NCI-H1436 treated with DMSO at 0.1 percent for 48 hours (cell line): ENCODE results near the gene RNF182.
"Not testable (repeated sequence)": the region's sequence is repeated elsewhere in the genome, so short reads cannot be mapped to it uniquely, and the experiment has no call there.

ENCODE experiments used
- DNase-seq: peaks from one replicate; lab custom pipeline; 2025; lab: John Stamatoyannopoulos, UW

RNF182 gene

DNA sequence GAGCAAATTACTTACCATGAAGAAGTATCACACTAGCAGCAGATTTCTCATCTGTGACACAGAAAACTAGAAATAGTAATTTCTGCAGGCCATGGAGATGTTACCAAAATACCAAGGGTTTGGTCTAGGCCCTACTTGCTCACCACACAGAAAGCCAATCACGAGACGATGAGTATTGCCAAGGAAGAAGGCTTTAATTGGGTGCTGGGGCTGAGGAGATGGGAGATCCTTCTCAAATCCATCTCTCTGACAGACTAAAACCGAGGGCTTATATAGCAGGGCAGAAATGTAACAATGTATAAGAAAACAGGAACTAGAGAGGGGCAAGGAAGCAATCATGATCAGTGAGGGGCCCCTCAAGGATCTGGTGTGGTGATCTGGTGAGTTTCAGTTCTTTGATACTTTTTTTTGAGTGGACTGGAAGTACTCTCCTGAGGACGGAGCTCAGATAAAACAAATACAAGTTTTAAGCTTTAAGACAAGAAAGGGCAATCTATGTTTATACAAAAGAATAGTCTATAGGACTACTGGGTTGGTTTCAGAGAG is 40.9 kb downstream of the RNF182 start:
- no peak for DNase-seq

DNA sequence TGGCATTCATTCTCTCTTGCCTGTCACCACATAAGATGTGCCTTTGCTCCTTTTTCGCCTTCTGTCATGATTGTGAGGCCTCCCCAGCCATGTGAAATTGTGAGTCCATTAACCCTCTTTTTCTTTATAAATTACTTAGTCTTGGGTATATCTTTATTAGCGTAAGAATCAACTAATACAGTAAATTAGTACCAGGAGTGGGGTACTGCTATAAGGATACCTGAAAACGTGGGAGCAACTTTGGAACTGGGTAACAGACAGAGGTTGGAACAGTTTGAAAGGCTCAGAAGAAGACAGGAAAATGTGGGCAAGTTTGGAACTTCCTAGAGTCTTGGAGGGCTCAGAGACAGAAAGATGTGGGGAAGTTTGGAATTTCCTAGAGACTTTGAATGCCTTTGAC is 46.6 kb downstream of the RNF182 start:
- no peak for DNase-seq

DNA sequence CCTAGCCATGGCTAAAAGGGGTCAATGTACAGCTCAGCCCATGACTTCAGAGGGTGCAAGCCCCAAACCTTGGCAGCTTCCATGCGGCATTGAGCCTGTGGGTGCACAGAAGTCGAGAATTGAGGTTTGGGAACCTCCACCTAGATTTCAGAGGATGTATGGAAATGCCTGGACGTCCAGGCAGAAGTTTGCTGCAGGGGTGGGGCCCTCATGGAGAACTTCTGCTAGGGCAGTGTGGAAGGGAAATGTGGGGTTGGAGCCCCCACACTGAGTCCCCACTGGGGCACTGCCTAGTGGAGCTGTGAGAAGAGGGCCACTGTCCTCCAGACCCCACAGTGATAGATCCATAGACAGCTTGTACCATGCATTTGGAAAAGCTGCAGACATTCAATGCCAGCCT is 47.9 kb downstream of the RNF182 start:
- DNase-seq: not testable (repeated sequence)

DNA sequence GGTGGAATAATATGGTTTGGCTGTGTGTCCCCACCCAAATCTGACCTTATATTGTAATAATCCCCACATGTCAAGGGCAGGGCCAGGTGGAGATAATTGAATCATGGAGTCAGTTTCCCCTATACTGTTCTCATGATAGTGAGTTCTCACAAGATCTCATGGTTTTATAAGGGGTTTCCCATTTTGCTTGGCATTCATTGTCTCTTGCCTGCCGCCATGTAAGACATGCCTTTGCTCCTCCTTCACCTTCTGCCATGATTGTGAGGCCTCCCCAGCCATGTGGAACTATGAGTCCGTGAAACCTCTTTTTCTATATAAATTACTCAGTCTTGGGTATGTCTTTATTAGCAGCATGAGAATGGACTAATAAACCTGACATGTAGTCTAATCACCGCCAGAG is 48.7 kb downstream of the RNF182 start:
- not testable (repeated sequence) for DNase-seq

DNA sequence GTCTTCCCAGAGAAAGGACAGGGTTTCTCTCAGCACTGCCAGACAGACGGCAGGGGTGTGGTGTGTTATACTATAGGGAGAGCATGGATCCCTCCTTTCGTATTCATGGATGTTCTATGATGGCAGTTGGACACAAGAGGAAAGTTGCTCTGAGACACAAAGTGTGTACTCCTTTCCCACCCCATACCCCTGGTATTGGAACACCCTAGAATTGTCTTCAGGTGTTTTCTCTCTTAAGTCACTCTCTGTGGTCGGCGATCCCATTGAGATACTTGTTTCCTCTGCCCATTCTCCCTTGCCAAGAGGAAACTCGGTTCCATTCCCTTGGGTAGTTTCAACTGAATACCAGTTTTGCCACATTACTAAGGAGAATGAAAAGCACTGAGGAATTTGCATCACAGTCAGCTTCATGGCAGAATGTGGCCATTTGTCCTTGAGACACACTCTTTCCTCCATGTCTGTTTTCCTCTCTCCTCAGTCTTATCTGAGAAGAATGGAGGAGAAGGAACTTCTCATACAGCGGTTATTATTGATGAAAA is 53.4 kb downstream of the RNF182 start:
- DNase-seq: no peak

DNA sequence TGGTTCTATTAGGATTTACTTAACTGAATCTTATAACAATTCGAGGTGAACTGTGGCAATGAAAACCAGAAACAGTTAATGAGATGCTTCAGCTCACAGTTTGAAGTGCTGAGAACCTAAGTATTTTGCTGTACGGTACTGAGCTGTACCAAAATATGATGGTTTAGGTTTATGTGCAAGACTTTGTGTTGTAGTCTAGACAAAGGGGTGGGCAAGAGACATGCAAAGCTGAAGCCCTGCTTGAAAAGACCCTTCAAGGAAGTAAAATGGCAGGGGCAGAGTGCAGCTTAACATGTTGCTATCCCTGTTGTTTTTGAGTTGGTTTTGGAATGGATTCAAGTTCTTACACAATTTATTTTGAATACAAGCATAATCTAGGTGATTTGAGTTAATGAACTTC is 54.0 kb downstream of the RNF182 start:
- DNase-seq: no peak

DNA sequence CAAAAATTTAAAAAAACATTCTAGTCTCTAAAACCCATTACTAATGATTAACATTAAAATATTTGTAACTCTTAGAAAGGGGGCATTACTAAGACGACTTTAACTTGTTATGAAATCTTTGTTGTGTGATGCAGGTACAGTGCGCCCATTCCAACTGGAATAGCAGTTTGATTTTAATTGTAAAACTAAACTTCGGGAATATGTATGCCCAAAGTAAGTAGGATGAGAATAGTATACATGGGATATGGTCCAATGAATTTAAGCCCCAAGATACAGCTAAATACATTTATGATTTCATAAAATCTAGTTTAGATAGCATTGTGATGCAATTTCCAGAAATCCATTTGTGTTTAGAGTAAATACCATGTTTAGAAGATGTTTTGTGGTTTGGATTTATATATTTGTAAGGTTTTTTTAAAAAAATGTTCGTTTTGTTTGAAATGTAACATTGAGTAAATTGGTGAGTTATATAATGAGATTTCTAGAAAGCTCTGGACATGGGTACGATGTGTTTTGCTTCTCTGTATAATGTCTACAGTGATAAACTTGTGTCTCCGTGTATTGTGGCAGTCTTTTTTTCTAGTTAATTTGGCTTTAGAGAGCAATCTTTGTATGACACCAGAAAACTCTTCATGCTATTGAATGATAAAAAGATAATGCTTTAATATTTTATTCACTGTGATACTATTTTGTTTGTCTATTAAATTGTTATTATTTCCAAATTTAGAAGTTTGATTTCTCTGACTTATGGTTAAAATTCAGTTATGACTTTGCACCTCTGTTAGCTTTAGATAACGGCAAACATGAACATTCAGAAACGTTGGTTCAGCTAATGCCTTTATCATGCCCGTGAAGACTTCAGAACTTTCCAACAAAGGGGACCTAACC is 54.8 kb downstream of the RNF182 start:
- no peak for DNase-seq

DNA sequence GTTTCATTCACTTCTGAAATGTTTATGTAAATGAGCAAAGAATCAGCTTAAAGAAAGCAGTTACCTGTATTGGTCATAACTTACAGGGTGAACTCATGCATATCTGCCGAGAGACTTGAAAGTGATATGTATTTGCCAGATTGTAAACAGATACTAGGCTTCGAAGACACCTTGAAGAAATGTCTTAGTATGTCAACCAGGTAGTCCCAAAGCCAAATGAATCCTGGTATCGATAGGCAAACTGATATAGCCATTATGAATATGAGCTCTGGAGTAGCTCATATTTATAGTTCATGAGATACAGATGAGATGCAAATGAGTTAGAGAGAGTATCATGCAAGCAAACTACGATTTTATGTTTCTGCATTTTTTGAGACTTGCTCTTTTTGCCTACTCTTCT is 55.8 kb downstream of the RNF182 start:
- no peak for DNase-seq

DNA sequence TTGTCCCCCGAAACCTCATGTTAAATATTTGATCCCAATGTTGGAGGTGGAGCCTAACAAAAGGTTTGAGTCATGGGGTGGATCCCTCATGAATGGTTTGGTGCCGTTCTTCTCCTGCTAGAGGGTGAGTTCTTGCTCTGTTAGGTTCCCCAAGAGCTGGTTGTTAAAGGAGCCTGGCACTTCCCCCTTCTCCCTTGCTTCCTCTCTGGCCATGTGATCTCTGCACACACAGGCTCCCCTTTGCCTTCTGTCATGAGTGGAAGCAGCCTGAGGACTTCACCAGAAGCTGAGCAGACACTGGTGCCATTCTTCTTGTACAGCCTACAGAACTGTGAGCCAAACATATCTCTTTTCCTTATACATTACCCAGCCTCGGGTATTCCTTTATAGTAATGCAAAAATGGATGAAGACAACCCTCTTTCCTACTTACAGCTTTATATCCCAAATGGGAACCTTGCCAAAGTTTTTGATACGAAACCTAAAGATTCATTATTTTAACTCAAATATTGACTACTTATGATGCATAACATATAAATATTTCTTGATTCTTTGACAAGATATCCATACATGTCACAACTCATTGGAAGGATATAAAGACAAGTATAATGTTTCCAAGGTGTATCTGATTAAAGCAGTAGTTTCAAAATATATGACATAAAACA is 61.0 kb downstream of the RNF182 start:
- no peak for DNase-seq

DNA sequence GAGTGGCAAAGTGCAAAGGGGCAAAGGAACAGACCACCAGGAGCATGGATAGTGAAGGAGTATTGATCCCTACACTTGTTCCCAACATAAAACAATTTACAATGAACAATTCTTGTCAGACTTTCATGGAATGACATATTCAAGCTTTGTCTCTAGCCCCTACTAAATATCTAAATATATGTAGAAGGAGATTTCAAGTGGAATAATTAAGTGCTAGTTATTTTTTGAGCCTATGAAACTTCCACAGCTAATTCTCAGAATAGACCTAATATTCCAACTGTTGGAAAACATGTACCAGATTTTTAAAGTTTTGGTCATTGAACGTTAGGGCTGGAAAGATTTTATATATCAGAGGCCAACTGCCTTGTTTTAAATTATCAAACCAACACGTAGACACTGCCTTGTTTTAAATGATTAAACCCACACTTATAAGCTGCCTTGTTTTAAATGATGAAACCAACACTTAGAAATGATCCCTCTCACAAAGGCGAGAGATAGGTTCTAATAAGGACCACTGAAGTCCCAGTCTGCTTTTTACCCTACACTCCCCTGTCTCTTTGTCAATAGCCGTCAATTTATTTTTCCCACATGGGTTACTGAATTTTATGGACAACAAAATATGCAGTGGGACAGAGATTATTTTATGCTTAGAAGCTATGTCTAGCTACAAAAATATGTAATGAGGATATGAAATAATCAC is 62.1 kb downstream of the RNF182 start:
- DNase-seq: no peak

DNA sequence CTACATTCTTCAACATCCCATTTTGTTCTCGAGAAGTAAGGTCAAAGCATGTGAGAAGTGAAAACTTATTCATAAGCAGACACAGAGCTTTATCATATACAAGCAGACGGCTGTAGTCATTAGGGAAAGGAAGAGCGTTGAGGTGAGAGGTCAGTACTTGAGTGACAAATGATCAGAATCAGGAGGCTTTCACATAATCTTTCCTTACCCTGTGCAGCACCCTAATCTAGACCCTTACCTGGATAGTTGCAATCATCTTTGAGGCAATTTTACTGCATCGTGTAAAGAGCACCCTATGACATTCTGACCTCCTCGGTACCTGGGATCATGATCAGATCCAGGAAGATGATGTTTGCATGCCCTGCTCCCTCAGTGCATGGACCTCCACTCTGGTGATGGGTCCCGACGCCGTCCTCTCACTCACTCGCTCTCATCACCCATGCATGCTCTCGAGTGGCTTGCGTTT is 62.7 kb downstream of the RNF182 start:
- DNase-seq: no peak

DNA sequence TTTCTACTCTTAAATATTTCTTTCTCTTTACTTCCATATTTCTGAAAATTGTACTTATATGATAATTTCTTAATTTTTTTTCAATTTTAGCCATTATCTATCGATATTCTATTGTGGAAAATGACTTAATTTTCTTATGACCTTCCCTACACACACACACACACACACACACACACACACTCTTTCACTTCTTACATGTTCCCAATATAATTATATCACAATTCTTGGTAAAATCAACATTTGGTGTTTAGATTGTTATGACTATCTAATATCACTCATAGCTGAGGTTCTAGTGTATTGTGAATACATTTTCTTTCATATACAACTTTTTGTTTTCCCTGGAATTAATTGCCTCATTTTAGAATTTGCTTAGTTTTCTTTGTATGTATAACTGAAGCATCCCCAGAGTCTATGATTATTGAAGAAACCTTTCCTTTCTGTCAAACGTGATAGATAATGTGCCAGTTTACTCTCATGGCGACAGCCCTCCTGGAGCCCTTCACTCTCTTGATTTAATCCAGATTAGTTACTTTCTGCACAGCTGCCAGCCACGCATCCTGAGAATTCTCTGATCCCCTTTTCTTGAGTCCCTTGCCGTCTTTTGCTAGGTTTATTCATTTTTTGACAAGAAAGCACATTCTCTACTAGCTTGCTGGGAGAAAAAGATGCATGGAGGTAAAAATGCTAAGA is 63.4 kb downstream of the RNF182 start:
- no peak for DNase-seq

DNA sequence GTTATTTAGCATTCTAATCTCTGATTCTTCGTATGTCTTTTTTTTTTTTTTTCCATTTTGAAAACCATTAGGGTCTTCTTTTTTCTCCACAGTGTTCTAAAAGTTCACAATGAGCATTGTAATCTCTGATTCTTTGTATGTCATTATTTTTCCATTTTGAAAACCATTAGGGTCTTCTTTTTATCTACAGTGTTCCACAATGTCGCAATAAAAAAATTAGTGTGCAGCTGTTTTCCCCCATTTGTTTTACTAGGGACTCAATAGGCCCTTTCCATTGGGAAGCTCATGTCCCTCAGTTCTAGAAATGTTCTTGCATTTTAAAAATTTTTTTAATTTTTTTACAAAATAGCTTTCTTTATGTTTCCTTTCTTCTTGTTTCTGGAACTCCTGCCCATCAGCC is 64.2 kb downstream of the RNF182 start:
- DNase-seq: no peak

DNA sequence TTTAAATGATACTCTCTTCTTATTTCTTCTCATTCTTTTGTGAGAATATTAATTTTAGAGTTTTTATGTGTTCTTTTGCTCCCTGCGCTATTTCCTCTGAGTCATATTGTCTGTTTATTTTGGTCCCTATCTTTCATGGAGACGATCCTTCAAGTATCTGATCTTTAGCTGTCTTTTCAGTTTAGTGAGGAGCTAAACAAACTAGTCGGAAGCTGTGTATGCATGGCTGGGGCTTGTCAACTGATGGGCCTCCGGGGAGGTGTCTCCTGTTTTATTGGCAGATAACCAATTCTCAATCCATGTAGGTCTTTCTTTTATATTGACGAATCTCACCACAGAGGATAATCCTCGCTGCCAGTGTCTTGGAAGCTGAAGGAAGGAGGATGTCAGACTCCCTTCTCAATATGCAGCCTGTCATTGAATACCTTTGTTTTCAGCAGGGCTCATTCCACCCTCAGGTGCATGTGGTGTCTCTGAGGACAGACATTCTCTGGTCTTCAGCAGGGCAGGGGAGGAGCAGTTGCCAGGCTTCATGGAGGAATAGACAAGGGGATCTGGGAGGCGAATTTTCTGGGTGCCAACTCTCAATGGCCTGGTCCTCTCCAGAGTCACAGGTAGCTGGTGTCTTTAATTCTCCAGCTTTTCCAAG is 64.9 kb downstream of the RNF182 start:
- DNase-seq: no peak

DNA sequence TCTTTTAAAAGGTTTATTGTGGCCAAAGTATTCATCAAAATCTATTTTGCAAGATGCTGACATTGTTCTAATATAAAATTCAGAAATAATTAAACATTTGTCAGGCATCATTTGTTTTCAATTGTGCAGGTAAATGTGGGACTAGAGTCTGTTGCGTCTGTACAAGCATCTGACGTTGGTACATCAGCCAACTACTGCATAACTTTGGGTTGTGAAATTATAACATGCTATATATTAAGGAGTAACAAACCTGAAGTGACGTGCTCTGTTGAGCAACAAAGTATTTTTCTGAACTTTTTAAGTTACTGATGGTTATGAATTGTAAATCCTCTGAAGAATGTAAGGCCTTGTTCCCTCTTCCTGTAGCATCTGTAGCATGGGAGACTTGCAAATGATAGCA is 66.0 kb downstream of the RNF182 start:
- DNase-seq: no peak

DNA sequence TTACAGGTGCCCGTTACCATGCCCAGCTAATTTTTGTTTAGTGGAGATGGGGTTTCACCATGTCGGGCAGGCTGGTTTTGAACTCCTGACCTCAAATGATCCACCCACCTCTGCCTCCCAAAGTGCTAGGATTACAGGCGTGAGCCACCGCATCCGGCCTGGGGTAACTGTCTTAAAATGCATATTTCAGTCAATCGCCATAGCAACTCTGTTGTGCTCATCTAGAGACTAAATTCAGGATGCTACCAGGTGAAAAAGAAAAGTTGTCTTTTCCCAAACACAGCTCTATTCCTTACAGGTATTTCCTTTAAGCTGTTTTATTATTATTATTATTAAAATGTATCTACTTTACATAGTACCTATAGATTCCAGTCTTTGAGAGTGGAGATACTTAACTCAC is 66.6 kb downstream of the RNF182 start:
- DNase-seq: no peak

DNA sequence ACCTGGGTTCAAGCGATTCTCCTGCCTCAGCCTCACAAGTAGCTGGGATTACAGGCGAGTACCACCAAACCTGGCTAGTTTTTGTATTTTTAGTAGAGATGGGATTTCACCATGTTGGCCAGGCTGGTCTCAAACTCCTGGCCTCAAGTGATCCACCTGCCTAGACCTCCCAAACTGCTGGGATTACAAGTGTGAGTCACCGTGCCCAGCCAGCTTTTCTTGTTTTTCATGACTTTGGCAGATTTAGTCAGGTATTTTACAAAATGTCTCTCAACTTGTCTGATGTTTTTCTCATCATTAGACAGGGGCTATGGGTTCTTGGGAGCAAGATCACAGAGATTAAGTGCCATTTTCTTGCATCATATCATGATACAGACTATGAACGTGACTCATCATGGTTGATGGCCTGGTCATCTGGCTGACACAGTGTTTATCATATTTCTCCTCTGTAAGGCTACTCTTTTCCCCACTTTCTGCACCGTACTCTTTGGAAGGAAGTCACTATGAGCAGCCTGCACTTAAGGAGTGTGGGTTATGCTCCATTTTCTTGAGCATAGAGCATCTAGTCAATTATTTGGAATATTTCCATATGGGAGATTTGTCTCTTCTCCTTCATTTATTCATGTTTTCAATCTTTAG is 67.8 kb downstream of the RNF182 start:
- DNase-seq: no peak

DNA sequence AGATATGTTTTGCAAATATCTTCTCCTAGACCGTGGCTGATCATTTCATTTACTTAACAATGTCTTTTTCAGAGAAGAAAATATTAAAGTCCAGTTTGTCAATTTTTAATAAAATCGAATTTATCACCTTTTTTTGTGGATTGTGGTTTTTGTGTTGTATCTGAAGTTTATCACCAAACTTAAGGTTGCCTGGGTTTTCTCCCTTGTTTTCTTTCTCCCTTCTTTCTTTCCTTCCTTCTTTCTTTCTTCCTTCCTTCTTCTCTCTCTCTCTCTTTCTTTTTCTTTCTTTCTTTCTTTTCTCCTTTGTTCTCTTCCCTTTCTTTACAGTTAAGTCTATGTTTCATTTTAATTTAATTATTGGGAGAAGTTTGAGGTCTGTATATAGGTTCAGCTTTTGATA is 68.7 kb downstream of the RNF182 start:
- no peak for DNase-seq

DNA sequence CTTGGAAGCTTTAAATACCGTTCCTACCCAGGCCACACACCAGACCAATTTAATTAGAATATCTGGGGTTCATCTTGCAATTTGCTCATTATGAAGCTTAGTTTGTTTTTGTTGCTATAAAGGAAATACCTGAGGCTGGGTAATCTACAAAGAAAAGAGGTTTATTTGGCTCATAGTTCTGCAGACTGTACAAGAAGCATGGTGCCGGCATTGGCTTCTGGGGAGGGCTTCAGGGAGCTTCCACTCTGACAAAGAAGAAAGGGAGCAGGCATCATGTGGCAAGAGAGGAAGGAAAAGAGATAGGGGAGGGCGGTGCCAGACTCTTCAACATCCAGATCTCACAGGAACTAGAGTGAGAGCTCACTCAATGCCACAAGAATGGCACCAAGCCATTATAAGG is 73.6 kb downstream of the RNF182 start:
- no peak for DNase-seq

DNA sequence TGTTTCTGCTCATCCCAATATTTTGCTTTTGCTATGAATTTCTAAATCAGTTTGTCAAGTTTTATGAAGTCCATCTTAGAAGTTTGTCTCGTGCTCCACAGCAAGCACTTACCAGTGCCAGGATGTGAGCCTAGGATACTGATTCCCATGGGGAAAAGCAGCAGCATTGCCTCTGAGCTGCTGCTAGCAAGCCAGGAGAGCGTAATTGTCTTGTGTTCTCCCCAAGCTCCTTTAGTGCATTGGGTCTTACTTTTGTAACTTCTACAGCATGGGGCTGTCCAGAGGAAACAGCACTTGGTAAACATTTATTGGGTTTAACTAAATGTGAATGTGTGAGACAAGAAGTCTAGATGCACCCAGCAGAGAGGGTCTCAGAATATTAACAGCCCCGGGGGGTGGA is 76.1 kb downstream of the RNF182 start:
- DNase-seq: no peak
